Vagina (tissue), 2 donors: ENCODE results near the gene YTHDF2.

Source experiments
- POLR2A ChIP-seq, 2 donors: fragments of 450-650 bp; IDR thresholded peaks; one replicate each; pipeline ENCODE4 v1.6.1; 2017; ENCODE audit warnings: antibody characterized with exemption in 2 of 2, mild to moderate bottlenecking in 2 of 2, moderate library complexity in 2 of 2
- POLR2AphosphoS5 ChIP-seq, 2 donors: sonication (generic); formaldehyde crosslinking; IDR thresholded peaks; one replicate each; pipeline ENCODE4 v1.9.0; 2017; ENCODE audit warnings: antibody characterized with exemption in 2 of 2, mild to moderate bottlenecking in 2 of 2, low read depth in 1 of 2; ENCODE audit not compliant: insufficient read depth in 1 of 2
- TF ChIP-seq, protein P1 (sequence below), 3 experiments: fragments of 450-650 bp in 2 of 3; fragments of 200-600 bp in 1 of 3; sonication (generic) in 1 of 3; IDR thresholded peaks; one replicate each; pipeline ENCODE4 v1.5.1; 2017 to 2019; ENCODE audit warnings: antibody characterized with exemption in 3 of 3, mild to moderate bottlenecking in 2 of 3, moderate library complexity in 2 of 3

DNA sequence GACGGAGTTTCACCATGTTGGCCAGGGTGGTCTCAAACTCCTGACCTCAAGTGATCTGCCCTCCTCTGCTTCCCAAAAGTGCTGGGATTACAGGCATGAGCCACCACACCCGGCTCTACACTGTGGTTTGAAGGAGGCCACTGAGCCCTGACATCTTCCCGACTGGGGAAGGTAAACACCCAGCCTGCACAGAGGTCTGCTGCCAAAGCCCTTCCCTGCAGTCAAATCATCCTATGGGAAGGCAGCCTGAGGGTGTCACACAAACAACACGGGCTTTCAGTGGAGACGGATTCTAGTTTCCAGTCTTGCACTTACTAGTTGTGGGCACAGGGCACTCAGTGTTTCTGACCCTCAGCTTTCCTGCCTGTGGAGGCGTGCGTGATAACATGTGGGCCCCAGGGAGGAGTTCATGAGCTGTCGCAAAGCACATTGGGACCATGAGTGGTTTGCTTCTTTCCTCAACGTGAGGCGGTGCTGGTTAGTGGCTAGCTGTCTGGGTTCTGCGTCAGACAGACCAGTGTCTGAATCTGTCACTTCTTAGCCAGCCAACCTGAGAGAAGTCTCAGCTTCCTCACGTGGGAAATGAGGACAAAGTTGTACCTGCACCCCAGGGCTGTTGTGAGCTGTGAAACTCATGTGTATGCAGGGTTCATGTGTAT lies 53.8 kb downstream of the YTHDF2 start:
- TF ChIP-seq POLR2A (IDR thresholded peaks at IDR 0.05) (no peak), POLR2AphosphoS5 (IDR thresholded peaks at IDR 0.05; ENCODE audit: insufficient read depth in 1 of 2, low read depth in 1 of 2) (no peak)
- TF ChIP-seq, protein P1, sequence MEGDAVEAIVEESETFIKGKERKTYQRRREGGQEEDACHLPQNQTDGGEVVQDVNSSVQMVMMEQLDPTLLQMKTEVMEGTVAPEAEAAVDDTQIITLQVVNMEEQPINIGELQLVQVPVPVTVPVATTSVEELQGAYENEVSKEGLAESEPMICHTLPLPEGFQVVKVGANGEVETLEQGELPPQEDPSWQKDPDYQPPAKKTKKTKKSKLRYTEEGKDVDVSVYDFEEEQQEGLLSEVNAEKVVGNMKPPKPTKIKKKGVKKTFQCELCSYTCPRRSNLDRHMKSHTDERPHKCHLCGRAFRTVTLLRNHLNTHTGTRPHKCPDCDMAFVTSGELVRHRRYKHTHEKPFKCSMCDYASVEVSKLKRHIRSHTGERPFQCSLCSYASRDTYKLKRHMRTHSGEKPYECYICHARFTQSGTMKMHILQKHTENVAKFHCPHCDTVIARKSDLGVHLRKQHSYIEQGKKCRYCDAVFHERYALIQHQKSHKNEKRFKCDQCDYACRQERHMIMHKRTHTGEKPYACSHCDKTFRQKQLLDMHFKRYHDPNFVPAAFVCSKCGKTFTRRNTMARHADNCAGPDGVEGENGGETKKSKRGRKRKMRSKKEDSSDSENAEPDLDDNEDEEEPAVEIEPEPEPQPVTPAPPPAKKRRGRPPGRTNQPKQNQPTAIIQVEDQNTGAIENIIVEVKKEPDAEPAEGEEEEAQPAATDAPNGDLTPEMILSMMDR (IDR thresholded peaks at IDR 0.05): no peak
